Measurements from ENCODE around the gene LRP5. TPM values are rescaled to one million over a fixed set of nuclear protein-coding genes. Genes with fewer than 3 reads are reported as not detected.

LRP5 gene
- total RNA-seq, 1 donor from 2014 or later = 38.7 TPM

- H3K27ac Mint-ChIP-seq (ENCODE audit: unreplicated experiment) = no peak overlapping the region
- H3K4me3 Mint-ChIP-seq (ENCODE audit: unreplicated experiment) = no peak overlapping the region
- peak; percentile 26 for TF ChIP-seq CTCF (IDR thresholded peaks at IDR 0.05)
- H3K9me3 Mint-ChIP-seq (ENCODE audit: low read depth) = no peaks in the 10 kb centered on the region
- H3K36me3 Mint-ChIP-seq (ENCODE audit: low read depth) = peaks cover 5% of the 10 kb centered on the region
- no peaks in the 10 kb centered on the region for H3K27me3 Mint-ChIP-seq (ENCODE audit: low read depth)
- peaks cover 53% of the 10 kb centered on the region for H3K4me1 Mint-ChIP-seq (ENCODE audit: low read depth)
- no peak for DNase-seq (ENCODE audit: low spot score)
Observed at GRCh38 chr11:68351450-68352275, 39.3 kb downstream of the LRP5 start.

GRCh38 chr11:68352591-68352990 is 40.2 kb downstream of the LRP5 start:
- DNase-seq (ENCODE audit: low spot score) = no peak
- H3K4me3 Mint-ChIP-seq (ENCODE audit: unreplicated experiment) = no peak overlapping the region
- peak overlapping the region; percentile 2 for H3K27ac Mint-ChIP-seq (ENCODE audit: unreplicated experiment)
- peaks cover 50% of the 10 kb centered on the region for H3K4me1 Mint-ChIP-seq (ENCODE audit: low read depth)
- no peaks in the 10 kb centered on the region for H3K27me3 Mint-ChIP-seq (ENCODE audit: low read depth)
- no peak for TF ChIP-seq CTCF (IDR thresholded peaks at IDR 0.05)
- peaks cover 5% of the 10 kb centered on the region for H3K36me3 Mint-ChIP-seq (ENCODE audit: low read depth)
- H3K9me3 Mint-ChIP-seq (ENCODE audit: low read depth) = no peaks in the 10 kb centered on the region

GRCh38 chr11:68353118-68353517 is 40.7 kb downstream of the LRP5 start:
- TF ChIP-seq CTCF (IDR thresholded peaks at IDR 0.05) = no peak
- peak overlapping the region; percentile 96 for H3K27ac Mint-ChIP-seq (ENCODE audit: unreplicated experiment)
- peaks cover 55% of the 10 kb centered on the region for H3K4me1 Mint-ChIP-seq (ENCODE audit: low read depth)
- no peaks in the 10 kb centered on the region for H3K9me3 Mint-ChIP-seq (ENCODE audit: low read depth)
- H3K27me3 Mint-ChIP-seq (ENCODE audit: low read depth) = no peaks in the 10 kb centered on the region
- DNase-seq (ENCODE audit: low spot score) = no peak
- H3K36me3 Mint-ChIP-seq (ENCODE audit: low read depth) = peaks cover 4% of the 10 kb centered on the region
- no peak overlapping the region for H3K4me3 Mint-ChIP-seq (ENCODE audit: unreplicated experiment)

GRCh38 chr11:68353669-68354068 is 41.3 kb downstream of the LRP5 start:
- TF ChIP-seq CTCF (IDR thresholded peaks at IDR 0.05) = no peak
- peak overlapping the region; percentile 96 for H3K27ac Mint-ChIP-seq (ENCODE audit: unreplicated experiment)
- H3K4me1 Mint-ChIP-seq (ENCODE audit: low read depth) = peaks cover 60% of the 10 kb centered on the region
- H3K9me3 Mint-ChIP-seq (ENCODE audit: low read depth) = no peaks in the 10 kb centered on the region
- peaks cover 4% of the 10 kb centered on the region for H3K36me3 Mint-ChIP-seq (ENCODE audit: low read depth)
- DNase-seq (ENCODE audit: low spot score) = no peak
- H3K27me3 Mint-ChIP-seq (ENCODE audit: low read depth) = no peaks in the 10 kb centered on the region
- no peak overlapping the region for H3K4me3 Mint-ChIP-seq (ENCODE audit: unreplicated experiment)

- Mint-ChIP-seq H3K27ac (ENCODE audit: unreplicated experiment) (peak overlapping the region; percentile 96), H3K4me3 (ENCODE audit: unreplicated experiment) (no peak overlapping the region), H3K27me3 (ENCODE audit: low read depth) (no peaks in the 10 kb centered on the region), H3K4me1 (ENCODE audit: low read depth) (peaks cover 63% of the 10 kb centered on the region), H3K9me3 (ENCODE audit: low read depth) (no peaks in the 10 kb centered on the region), H3K36me3 (ENCODE audit: low read depth) (peaks cover 8% of the 10 kb centered on the region)
- peak; percentile 35 for TF ChIP-seq CTCF (IDR thresholded peaks at IDR 0.05)
- DNase-seq (ENCODE audit: low spot score) = no peak
Observed at GRCh38 chr11:68354148-68354872, 41.9 kb downstream of the LRP5 start.

Measured in chondrocyte (in vitro differentiated cells).